ENCODE data around the gene SVIL. TPM values are rescaled to one million over a fixed set of nuclear protein-coding genes. Genes with fewer than 3 reads are reported as not detected.

Gene SVIL
- total and polyA plus RNA-seq, 2 of the 13 experiments (the other 11 are each of a cell fraction or from before 2014, with no cell fraction given) = 3.9 to 12.1 TPM

DNA sequence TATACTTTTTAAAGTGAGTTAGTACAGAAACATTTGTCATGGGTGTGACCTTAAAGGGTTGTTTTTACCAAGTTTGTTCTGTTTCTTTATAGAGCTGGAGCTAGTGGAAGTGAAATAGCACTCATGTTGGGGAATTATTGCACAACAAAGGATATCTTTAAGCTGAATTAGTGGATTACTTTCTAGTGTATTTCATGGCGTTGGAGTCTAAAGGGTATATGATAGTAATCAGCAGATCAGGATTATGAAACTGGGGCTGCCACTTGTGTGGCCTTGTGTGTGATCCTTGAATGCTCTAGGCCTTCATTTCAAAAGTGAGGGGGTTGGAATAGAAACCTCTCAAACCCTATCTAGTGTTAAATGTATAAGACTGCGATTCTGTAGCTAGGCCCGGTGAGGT, 222.3 kb downstream of the SVIL start:
- 11% methylated on average over 3 of the region's 3 CpGs for WGBS (ENCODE audit: low lambda C conversion rate)
- Histone ChIP-seq H2AFZ (ENCODE audit: low read length) (no peak overlapping the region), H3K4me1 (ENCODE audit: insufficient read depth, low read length) (peaks cover 58% of the 10 kb centered on the region), H3K4me3 (replicated peaks in 1 of 3; ENCODE audit: insufficient read depth in 1 of 3, low read depth in 2 of 3, low read length in 3 of 3) (peak overlapping the region; percentile 17 to 31 (median 21); a peak in 2 of 6 replicates), H3K36me3 (replicated peaks in 1 of 2; ENCODE audit: control insufficient read depth in 1 of 2, insufficient read depth in 2 of 2, low read length in 2 of 2) (peaks cover under 1 to 10% of the 10 kb centered on the region in 2 experiments; a peak in 2 of 5 replicates), H4K20me1 (ENCODE audit: insufficient read depth, low read length) (no peaks in the 10 kb centered on the region; the same call in 1 of the 2 replicates), H3K27ac (ENCODE audit: extremely low read length, insufficient read depth, low read length) (peak overlapping the region; percentile 61), H3K9me3 (ENCODE audit: low read length) (peaks cover 7% of the 10 kb centered on the region), H3K9ac (ENCODE audit: insufficient read depth, low read depth, low read length) (peak overlapping the region; percentile 35), H3K27me3 (ENCODE audit: control insufficient read depth in 1 of 2, insufficient read depth in 2 of 2, low read length in 2 of 2) (no peaks in the 10 kb centered on the region), H3K79me2 (ENCODE audit: insufficient read depth, low read length) (peaks cover 72% of the 10 kb centered on the region), H3K4me2 (ENCODE audit: low read depth, low read length) (peak overlapping the region; percentile 85)
- ATAC-seq = peak; percentile 26
- in situ Hi-C loops (cut with HindIII; ENCODE audit: extremely low pct_ligation_motif_present, low pct_unique_long_range_greater_than_20kb) = no loop called here
- no TSS peak for BruUV-seq (replicated peaks)
- peak; percentile 85 for DNase-seq (ENCODE audit: low spot score)
- FAIRE-seq = peak; percentile 12
- CTCF ChIA-PET (ENCODE audit: low intra/inter-chr PET ratio, low total read pairs) = no interaction called here
- POLR2A ChIA-PET = interaction anchor here (0.6 to 1.5 kb wide), 2 partner anchors 23 to 879 kb away, joined by 3 to 6 read pairs; partner anchors contain the start of gene WAC
- intact Hi-C loops (cut with micrococcal nuclease; ENCODE audit: unreplicated experiment) = no loop called here
- TF ChIP-seq SOX13 (IDR thresholded peaks at IDR 0.05) = no peak
- TF ChIP-seq SOX13 (CRISPR knock-in tag; conservative IDR thresholded peaks at IDR 0.05 in 1 of 2, IDR thresholded peaks at IDR 0.05 in 1 of 2) = peak in 1 of 2 experiments; percentile 40; a peak in 1 of 4 replicates
- peak; percentile 55; the same call in 1 of the 2 replicates for TF ChIP-seq NCOA2 (CRISPR knock-in tag; IDR thresholded peaks at IDR 0.05)
- peak; percentile 47 for TF ChIP-seq ARID3A (IDR thresholded peaks at IDR 0.05; ENCODE audit: low read depth, low read length)
- peak; percentile 33; the same call in 1 of the 2 replicates for TF ChIP-seq GATAD2A (CRISPR knock-in tag; IDR thresholded peaks at IDR 0.05)
- TF ChIP-seq MED1 (CRISPR knock-in tag; IDR thresholded peaks at IDR 0.05) = 0 out of 2 replicates have a peak, but pooled peaks have one; percentile 15
- TF ChIP-seq NFAT5 (CRISPR knock-in tag; IDR thresholded peaks at IDR 0.05) = no peak
- TF ChIP-seq RARA (CRISPR knock-in tag; IDR thresholded peaks at IDR 0.05) = 0 out of 2 replicates have a peak, but pooled peaks have one; percentile 11
- TF ChIP-seq ARID5B (CRISPR knock-in tag; IDR thresholded peaks at IDR 0.05) = peak; percentile 34; the same call in 1 of the 2 replicates
- peak; percentile 41; the same call in 1 of the 2 replicates for TF ChIP-seq CREM (IDR thresholded peaks at IDR 0.05)
- TF ChIP-seq CREM (CRISPR knock-in tag; IDR thresholded peaks at IDR 0.05) = no peak
- TF ChIP-seq ARID2 (CRISPR knock-in tag; IDR thresholded peaks at IDR 0.05; ENCODE audit: borderline replicate concordance) = peak; percentile 58; the same call in 1 of the 2 replicates
- TF ChIP-seq EP300 (IDR thresholded peaks at IDR 0.05; ENCODE audit: low read depth in 2 of 2, low read length in 2 of 2) = peak in 1 of 2 experiments; percentile 57; a peak in 1 of 4 replicates
- no peak for TF ChIP-seq EP300 (CRISPR knock-in tag; IDR thresholded peaks at IDR 0.05; ENCODE audit: borderline replicate concordance)
